NCI-H69 (cell line): Measurements from ENCODE around the gene NSD1.

Experiments used
- DNase-seq: peaks from one replicate; lab custom pipeline; 2025; lab: John Stamatoyannopoulos, UW

The NSD1 gene

DNA sequence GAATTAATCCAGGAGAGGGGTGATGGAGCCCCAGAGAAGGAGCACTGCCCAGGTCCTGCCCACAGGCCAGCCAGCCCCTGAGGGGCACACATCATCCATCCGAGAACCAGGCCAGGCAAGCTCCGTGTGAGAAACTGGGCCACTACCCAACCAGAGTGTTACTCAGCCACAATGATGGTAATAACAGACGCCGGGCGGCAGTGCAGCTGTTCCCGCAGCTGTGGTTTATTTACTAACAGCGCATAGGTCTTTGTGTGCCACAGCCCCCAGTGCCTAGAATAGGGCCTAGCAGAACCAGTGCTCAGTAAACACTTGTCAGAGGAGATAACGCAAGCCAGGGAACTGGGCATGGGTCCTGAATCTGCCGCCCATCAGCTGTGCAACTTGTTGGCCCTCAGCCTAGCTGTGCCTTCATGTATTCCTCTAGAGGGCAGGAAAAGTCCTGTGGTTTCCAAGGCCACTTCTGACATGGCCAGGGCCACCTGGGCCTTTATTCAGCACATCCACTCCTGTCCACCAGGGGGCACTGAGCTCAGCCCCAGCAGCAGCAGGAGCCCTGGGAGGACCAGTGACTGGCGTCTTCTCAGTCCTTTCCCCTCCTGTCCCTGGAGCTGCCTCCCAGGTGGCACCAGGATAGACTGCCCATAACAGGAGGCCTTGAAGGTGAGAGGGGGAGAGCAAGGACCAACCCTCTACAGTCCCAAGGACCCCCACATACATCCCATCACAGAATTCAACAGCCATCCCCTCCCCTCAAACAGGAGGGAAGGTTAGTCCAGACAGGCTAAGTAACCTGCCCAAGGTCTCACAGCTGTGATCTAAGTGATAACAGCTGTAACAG, 176.0 kb downstream of the NSD1 start:
- peak; percentile 84 for DNase-seq

DNA sequence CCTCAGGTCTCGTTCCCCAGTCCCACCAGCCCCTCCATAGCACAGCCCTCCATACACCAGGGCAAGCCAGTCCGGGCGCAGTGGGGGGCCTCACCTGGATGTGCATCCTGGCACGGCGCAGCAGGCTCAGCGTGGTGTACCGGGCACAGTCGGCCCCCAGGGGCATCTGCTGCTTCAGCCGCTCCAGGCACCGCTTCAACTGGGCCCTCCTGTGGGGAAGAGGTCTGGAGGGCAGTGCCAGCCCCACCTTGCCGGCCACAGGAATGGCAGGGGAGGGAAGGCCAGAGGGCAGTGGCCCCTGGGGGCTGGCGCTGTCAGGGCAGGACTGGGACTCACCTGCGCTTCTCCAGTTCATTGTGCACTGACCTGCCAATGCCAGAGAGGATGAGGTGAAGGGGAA, 176.8 kb downstream of the NSD1 start:
- DNase-seq = peak; percentile 78

DNA sequence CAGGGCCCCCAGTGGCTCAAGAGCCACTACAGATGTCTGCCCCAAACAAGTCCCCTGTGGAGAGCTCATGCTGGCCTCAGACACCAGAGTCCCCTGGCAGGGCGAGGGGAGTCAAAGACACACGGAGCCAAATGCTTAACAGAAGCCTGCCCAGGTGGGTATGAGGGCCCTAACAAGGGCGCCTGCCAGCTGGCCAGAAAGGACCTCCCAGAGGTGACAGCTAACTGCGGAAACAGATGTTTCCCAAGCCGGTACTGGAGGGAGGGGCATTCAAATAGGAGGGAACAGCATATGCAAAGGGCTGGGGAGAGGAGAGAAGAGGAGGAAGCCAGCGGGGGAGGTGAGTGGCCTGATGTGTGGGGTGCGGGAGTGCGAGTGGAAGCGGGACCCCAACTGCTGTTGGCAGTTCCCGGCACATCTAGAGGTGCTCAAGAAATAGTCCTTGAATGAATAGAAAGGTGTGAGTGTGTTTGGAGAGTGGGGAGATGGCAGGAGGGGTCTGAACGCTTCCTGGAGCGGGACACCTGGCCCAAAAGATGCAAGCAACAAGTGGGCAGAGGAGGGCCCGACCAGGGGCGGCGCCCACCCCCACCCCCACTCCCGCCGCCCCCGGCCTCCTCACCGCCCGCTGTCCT, 177.3 kb downstream of the NSD1 start:
- peak; percentile 94 for DNase-seq

DNA sequence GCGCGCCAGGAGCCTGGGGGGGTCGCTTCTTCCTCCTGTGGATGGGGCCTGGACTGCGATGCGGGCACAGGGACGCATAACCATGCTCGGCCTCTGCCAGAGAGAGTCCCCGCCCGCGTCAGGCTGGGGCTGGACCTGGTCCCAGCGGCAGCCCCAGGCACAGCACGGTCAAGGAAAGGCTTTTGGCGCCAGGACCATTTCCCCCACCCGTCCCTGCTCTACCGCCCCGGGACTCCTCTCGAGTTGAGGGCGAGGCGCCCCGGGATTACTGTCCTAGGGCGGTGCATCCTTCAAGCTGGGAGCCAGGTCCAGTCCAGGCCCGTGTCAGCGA, 177.8 kb downstream of the NSD1 start:
- DNase-seq = peak; percentile 71

DNA sequence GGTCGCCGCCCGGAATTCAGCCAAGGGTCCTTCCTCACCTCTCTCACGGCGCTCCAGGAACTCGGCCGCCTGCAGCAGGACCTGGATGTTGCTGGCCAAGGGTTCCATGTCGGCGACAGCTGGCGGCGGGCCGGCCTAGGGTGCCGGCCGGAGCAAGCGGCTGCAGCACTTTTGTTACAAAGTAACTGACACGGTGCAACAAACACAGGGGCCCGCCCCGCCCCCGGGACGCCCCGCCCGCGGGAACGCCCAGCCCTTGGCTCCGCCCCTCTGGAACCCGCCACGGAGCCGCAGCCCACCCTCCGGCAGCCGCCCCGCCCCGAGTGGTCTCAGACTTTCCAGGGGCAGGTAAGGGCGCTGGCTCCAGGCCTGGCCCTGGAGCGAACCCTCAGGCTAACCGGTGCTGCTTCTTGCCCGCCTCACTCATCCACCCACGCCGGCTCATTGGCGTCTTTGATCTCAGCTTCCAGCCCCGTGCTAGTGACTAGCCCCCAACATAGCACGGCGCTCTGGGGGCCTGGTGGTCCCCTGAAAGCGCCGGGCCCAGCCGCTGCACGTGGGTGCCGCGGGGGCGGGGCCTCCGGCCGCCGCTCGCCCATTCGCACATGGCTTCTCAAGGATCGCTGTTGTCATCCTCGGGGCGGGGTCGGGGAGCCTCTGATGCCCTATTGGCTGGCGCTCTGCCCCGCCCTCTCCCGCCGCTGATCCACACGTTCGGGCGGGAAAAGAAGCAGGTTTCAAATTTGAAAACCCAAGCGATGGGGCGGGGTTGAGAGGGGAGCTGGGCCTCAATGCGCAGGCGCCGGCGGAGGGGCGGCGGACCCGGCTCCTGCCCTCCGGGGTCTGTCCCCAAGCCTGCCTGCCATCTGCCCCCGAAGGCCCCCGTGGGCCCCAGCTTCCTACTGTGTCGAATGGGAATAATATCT, 178.4 kb downstream of the NSD1 start, which contains the start of gene MXD3:
Gene MXD3, minus strand, starts transcription at position 176 of the 926 bp plus-strand sequence. Its CDS starts 68 bp downstream, at position 108.
- DNase-seq = peak; percentile 99

DNA sequence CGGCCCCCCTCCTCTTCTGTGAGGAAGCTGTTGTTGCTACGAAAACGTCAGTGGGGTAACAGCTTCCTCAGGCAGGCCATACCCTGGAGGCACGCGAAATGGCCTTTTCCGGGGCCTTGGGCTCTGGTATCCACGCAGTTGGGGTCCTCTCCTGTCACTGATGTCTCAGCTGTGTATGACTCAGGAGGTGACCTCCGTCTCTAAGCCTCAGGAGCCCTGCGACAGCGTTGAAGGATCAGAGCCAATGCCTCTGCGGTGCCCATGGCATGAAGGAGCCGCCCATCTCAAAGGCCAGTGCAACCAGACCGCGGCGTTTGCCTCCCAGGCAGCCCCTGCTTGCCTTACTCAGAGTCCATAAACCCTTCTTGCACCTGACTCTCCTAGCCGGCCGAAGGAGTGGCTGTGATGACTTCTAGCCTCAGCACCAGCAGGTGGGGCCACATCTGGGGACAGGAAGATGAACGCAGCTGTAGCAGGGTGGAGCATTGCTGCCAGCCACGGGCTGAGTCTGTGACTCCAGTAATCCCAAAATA, 179.1 kb downstream of the NSD1 start:
- peak; percentile 84 for DNase-seq

DNA sequence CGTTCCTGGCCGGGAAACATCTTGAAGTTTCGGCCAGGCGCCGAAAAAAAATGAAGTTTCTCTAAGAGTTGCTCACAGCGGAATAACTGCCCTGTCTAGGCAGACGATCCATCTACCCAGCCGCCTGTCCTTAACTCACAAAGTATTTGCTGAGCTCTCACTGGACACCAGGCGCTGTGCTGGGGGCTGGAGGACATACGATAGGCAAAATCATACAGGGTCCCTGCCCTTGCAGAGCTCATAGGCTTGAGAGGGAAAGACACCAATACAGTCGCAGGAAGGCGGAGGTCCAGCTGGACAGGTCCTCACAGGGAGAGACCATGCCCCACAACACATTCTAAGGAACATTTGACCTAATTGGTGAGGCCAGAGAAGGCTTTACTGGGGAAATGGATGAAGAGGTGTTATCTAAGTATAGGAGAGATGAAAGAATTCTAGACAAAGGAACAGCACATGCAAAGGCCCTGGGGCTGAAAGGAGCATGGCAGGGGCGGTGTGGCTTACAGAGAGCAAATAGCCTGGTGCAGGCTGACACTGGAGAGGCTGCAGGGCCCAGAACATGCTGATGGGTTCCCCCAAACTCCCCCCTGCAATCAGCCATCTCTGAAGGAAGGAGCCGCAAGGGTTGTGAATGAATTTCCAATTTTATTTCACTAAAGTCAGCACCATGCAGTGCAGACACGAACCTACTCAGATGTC, 180.1 kb downstream of the NSD1 start:
- no peak for DNase-seq

DNA sequence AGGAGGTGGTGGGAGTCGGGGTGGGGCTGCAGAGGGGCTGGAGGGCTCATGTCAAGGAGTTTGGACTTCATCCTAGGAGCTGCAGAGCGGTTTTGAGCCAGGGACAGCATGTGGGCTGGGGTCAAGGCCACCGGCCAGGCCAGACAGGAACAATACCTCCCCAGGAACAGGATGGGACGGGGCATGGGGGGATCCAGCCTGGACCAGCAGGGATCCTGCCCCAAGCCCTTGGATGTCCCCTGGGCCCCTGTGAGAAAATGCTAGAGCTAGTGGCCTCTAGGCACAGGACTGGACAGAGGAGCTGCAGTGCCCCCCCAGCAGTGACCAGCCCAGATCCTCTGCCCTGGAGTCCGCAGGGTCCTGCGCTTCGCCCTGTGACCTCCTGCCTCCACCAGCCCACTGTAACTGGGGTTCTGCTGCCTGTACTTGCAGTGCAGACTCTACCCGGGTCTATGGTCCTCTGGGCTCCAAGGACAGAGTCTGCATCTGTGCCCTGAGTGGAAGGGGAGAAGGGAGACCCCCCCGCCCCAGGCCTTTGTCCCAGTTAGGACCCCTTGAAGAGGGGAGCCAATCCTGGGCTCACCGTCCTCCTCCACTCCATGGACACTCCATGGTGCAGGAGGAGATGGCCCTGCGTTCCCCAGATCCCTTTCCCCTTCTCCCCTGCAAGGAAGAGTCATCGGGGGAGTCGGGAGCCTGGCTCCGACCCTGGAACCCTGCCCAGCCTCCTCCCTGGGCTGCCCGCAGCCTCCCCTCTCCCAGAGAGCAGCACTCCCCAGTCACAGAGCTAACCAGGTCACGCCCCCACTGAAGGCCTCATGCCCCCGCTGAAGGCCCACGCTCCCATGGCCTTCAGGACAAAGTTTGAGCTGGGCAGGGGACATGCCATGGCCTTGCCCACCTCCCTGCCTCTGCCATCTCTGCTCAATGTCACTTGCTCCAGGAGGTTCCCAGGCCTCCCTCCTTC, 181.1 kb downstream of the NSD1 start:
- no peak for DNase-seq

DNA sequence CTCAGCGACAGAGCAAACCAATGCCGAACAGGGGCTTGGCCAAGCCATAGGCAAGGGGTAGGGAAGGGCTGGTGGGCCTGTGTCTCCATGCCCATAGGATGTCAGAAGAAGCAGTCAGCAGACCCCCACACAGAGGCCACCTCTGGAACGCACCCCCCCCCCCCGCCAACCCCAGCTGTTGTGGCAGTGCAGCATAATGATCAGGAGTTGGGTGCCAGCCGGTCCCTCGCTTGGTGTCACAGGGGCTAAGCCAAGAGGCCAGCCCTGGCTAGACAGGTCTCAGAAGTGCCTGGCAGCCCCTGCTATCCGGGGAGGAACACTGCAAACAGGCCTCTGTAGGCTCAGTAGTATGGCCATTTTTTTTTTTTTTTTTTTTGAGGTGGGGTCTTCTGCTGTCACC, 181.8 kb downstream of the NSD1 start:
- no peak for DNase-seq

DNA sequence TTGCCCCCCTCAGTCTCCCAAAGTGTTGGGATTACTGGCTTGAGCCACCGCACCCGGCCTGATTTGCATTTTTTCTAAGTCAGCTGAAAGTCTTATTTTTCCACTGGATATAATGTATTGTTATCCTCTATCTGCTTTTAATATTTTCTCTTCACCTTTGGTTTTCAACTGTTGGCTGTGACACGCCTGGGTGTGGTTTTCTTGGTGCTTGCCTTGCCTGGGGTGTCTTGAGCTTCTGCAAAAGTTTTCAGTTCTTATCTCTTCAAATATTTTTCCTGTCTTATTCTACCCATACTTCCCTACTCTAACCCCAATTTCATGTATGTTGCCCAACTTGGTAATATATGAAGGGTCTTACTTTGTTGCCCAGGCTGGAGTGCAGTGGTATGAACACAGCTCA, 182.4 kb downstream of the NSD1 start:
- no peak for DNase-seq

DNA sequence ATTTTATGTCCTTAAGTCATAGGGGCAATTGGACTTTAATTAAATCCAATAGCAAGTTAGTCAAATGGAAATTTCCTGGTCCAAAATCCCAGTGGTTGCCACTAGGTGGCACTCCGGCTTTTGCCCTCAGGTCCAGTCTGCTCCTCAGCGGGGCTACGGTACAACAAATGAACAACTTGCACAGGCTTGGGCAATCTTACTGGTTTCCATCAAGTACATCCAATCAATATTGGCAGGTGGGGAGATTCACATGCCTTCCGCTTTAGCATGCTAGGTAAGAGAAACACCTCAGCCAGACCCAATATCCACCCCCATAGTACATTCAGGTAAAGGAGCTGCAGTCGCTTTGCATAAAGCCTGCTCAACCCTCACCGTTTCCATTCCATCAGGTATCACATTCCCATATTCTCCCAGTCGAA, 184.4 kb downstream of the NSD1 start:
- peak; percentile 81 for DNase-seq

DNA sequence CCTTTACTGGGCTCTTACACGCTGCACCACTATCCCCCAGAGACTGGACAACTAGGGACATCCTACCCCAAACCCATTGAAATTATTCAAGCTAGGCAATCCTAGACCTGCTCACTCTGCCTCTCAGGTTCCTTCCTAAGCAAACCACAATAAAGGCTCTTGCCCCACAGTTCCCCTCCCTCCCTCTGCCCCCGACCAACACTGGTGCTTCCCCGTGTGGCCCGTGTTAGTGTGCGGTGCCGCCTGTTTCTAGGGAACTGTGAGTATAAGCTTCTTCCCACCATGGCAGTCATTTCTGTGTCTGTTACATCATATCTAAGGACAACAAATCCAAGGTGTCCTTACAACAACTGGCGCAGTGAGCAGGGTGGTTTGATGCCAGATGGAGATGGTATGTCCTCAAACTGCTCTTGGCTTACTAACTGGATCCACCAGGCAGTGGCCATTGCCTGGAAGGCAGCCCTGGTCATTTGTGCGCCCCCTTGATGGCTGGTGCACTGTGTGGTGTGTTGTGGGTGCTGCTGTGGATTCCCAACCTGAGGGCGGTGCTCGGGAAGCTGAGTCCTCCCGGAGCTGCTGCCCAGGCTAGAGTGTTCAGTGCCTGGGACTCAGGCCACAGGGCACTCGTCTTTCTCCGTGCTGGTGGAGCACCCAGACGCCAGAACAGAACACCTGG, 186.5 kb downstream of the NSD1 start:
- no peak for DNase-seq

DNA sequence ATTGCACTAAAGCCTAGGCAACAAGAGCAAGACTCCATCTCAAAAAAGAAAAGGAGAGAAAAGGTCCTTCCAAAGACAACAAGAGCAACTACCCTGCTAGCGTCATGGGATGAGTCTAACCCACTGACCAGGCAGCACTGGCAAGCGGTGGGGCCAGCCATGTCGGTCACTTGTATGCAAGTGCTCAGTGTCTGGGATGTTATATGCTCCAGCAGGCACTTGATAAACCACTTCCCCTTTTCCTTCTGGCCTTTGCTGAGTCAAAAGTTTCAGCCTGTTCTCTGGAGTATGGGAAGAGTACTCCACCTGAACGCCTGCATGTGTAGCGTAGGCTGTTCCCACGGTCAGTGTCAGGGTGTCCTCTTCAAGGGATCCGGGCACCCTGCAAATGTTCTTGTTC, 187.3 kb downstream of the NSD1 start:
- DNase-seq = no peak

DNA sequence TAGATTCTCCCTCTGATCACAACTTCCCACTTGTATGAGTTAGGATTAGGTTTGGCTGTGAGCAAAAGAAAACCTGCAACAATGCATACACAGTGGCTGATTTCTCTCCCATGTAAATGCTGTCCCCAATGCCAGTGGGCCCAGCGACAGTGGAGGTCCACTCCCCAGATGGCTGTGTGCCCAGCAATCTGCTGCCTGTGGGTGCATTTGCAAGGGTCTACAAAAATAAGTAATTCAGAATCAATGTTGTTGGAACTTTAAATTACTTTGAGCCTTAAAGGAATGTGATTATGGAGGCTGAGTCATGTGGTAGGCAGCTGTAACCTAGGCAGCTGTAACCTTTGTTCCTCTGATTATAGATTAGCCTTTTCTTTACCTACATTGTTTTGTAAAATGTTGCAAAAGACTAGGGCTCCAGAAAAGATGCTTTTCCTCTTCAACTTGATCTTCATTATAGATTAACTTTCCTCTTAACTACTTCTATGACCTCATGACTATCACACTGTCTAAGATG, 192.4 kb downstream of the NSD1 start:
- DNase-seq = no peak

DNA sequence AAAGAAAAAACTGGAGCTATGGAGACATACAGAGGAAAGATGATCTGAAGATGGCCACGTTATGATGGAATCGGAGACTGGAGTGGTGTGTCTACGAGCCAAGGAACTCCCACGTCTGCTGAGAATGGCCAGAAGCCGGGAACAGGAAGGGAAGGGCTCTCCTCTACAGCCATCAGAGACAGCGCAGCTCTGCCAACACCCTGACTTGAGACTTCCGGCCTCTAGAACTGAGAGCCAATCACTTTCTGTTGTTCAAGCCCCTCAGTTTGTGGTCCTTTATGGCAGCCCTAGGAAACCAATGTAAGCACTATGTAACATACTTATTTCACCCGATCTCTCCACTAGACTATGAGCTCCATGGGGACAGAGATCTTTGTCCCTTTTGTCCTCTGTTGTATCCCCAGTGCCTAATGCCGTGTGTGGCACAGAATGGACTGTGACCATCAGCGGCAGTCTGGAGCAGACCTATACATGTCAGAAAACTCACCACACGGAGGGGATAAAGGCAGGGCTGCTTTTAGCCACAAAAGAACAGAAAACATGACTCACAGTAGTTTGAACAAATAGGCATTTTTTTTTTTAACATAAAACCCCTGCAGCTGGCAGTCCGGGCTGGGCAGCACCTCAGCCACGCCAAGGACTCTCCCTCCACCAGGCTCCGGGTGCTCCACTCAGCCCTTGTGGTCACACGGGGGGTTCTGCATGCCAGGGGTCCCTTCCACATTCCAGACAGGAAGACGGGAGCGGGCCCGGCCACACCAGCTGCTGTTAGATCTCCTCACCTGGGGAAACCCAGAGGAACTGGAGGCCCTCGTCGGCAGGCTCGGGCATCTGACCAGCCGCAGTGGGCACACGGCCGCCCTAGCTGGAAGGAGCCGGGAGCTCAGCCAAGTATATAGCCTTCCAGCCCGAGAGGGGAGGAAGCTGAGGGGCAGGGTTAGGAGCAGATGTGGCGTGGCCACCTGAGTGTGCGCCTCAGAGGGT, 194.3 kb downstream of the NSD1 start:
- no peak for DNase-seq

DNA sequence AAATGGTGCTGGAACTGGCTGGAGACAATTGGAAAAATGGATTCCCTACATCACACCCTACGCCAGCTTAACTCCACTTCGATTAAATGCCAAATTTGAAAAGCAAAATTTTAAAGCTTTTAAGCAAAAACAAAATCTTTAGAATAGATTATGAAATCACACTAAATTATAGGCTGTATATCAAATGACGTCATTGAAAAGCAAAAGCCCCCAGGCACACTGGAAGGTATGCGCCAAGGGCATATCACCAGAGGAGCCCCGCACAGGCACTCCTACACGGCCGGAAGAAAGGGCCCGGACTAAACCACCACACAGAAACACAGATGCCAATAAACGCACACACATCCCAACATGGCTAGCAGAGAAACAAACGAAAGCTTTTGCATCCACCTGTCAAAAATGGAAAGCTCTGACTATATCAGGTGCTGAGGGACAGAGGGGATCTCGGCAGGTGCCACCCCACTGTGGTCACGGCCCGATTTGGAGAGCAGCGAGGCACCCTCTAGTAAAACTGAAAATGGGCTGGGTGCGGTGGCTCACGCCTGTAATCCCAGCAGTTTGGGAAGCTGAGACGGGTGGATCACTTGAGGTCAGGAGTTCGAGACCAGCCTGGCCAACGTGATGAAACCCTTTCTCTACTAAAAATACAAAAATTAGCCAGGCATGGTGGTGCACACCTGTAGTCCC, 195.1 kb downstream of the NSD1 start:
- DNase-seq = no peak

DNA sequence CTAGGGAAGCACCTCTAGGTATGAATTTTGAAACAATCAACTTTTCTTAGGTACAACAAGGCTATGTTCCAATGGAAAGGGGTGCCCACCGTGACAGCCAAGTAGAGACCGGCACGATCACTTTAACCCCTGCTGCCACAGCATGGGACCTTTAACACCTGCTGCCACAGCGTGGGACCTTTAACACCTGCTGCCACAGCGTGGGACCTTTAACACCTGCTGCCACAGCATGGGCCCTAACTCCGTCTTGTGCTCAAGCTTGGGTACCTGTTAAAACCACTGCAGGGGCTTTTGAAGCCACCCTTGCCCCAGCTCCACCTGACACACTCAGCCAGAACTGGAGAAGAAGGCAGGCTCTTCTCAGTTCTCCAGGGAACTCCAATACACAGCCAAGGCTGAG, 196.3 kb downstream of the NSD1 start:
- no peak for DNase-seq
